H9 (cell line): ENCODE data around the gene SLCO3A1. TPM values are rescaled to one million over a fixed set of nuclear protein-coding genes. Genes with fewer than 3 reads are reported as not detected.

Experiments used
- DNase-seq: peaks from one replicate; pipeline ENCODE4 v3.0.0-alpha.2; 2017
- H2AFZ ChIP-seq: one replicate; pipeline ENCODE4 v1.6.1; 2013; ENCODE audit warnings: mild to moderate bottlenecking, low read length, control low read depth, moderate library complexity
- H2AK5ac ChIP-seq: 2 replicates; pipeline ENCODE4 v1.6.1; 2013; ENCODE audit warnings: low read length, control low read depth, mixed read lengths; ENCODE audit not compliant: insufficient read length
- H2BK120ac ChIP-seq: one replicate; pipeline ENCODE4 v1.6.1; 2013; ENCODE audit warnings: low read depth, mild to moderate bottlenecking, low read length, control low read depth, inconsistent platforms; ENCODE audit not compliant: poor library complexity, severe bottlenecking
- H2BK12ac ChIP-seq: 2 replicates; pipeline ENCODE4 v1.6.1; 2013; ENCODE audit warnings: low read length, control low read depth, mixed read lengths, low read depth; ENCODE audit not compliant: insufficient read length
- H2BK15ac ChIP-seq: 2 replicates; pipeline ENCODE4 v1.6.1; 2013; ENCODE audit warnings: low read depth, low read length, control low read depth
- H2BK20ac ChIP-seq: one replicate; pipeline ENCODE4 v1.6.1; 2013; ENCODE audit warnings: low read depth, mild to moderate bottlenecking, low read length, control low read depth, inconsistent platforms; ENCODE audit not compliant: poor library complexity, severe bottlenecking
- H2BK5ac ChIP-seq: 2 replicates; pipeline ENCODE4 v1.6.1; 2013; ENCODE audit warnings: low read length, control low read depth, mixed read lengths; ENCODE audit not compliant: insufficient read length
- H3K14ac ChIP-seq: 2 replicates; pipeline ENCODE4 v1.6.1; 2013; ENCODE audit warnings: low read length, control low read depth; ENCODE audit not compliant: insufficient read depth
- H3K18ac ChIP-seq: 2 replicates; pipeline ENCODE4 v1.6.1; 2013; ENCODE audit warnings: low read depth, mild to moderate bottlenecking, mixed read lengths, low read length, control low read depth; ENCODE audit not compliant: insufficient read length
- H3K23ac ChIP-seq: 2 replicates; pipeline ENCODE4 v1.6.1; 2013; ENCODE audit warnings: low read length, control low read depth, mixed read lengths, low read depth; ENCODE audit not compliant: insufficient read length
- H3K23me2 ChIP-seq: 2 replicates; pipeline ENCODE4 v1.6.1; 2013; ENCODE audit warnings: low read depth, mild to moderate bottlenecking, mixed read lengths, low read length, control low read depth; ENCODE audit not compliant: insufficient read length, poor library complexity, severe bottlenecking
- H3K27ac ChIP-seq: 2 replicates; pipeline ENCODE4 v1.5.1; 2013; ENCODE audit warnings: low read length, control low read depth, mixed read lengths, low read depth; ENCODE audit not compliant: insufficient read length
- H3K27me3 ChIP-seq: 2 replicates; pipeline ENCODE4 v1.6.1; 2013; ENCODE audit warnings: low read length, control low read depth, inconsistent platforms; ENCODE audit not compliant: insufficient read depth
- H3K4ac ChIP-seq: 2 replicates; pipeline ENCODE4 v1.6.1; 2013; ENCODE audit warnings: low read depth, mild to moderate bottlenecking, control low read depth, inconsistent platforms, low read length, moderate library complexity
- H3K4me1 ChIP-seq: 2 replicates; pipeline ENCODE4 v1.6.1; 2013; ENCODE audit warnings: low read length, control low read depth, inconsistent platforms; ENCODE audit not compliant: insufficient read depth
- H3K4me2 ChIP-seq: 2 replicates; pipeline ENCODE4 v1.6.1; 2013; ENCODE audit warnings: low read length, control low read depth, mixed read lengths; ENCODE audit not compliant: insufficient read length, insufficient read depth
- H3K56ac ChIP-seq: 2 replicates; pipeline ENCODE4 v1.6.1; 2013; ENCODE audit warnings: low read depth, mild to moderate bottlenecking, mixed read lengths, low read length, control low read depth; ENCODE audit not compliant: insufficient read length
- H3K79me1 ChIP-seq: 2 replicates; pipeline ENCODE4 v1.6.1; 2013; ENCODE audit warnings: low read depth, mild to moderate bottlenecking, moderate library complexity, low read length, control low read depth, inconsistent platforms; ENCODE audit not compliant: insufficient read depth, poor library complexity, severe bottlenecking
- H3K79me2 ChIP-seq: 2 replicates; pipeline ENCODE4 v1.6.1; 2013; ENCODE audit warnings: low read length, control low read depth, inconsistent platforms; ENCODE audit not compliant: insufficient read depth
- H3K9ac ChIP-seq: 2 replicates; pipeline ENCODE4 v1.6.1; 2013; ENCODE audit warnings: low read length, control low read depth, mixed read lengths; ENCODE audit not compliant: insufficient read length; ENCODE audit errors: extremely low read depth
- H3K9me3 ChIP-seq: one replicate; pipeline ENCODE4 v1.6.1; 2013; ENCODE audit warnings: low read depth, low read length, inconsistent platforms; ENCODE audit not compliant: control insufficient read depth
- H3T11ph ChIP-seq: one replicate; pipeline ENCODE4 v1.6.1; 2013; ENCODE audit warnings: mild to moderate bottlenecking, low read length, control low read depth, inconsistent platforms
- H4K20me1 ChIP-seq: one replicate; pipeline ENCODE4 v1.6.1; 2013; ENCODE audit not compliant: control insufficient read depth, insufficient read length, insufficient read depth
- H4K5ac ChIP-seq: 2 replicates; pipeline ENCODE4 v1.6.1; 2013; ENCODE audit warnings: low read depth, mild to moderate bottlenecking, mixed read lengths, low read length, control low read depth; ENCODE audit not compliant: insufficient read length
- H4K8ac ChIP-seq: replicated peaks from 2 replicates; pipeline ENCODE4 v1.6.1; 2013; ENCODE audit warnings: low read length, control low read depth, mixed read lengths, low read depth; ENCODE audit not compliant: insufficient read length
- H4K91ac ChIP-seq: 2 replicates; pipeline ENCODE4 v1.6.1; 2013; ENCODE audit warnings: low read depth, mild to moderate bottlenecking, moderate library complexity, mixed read lengths, low read length, control low read depth; ENCODE audit not compliant: insufficient read length
- H3K27ac Mint-ChIP-seq, 3 experiments: 2 replicates in 2 of 3; 3 replicates in 1 of 3; pipeline ENCODE4 v1.8.0; 2020 to 2021; ENCODE audit warnings: mixed read lengths in 3 of 3, mild to moderate bottlenecking in 1 of 3, moderate library complexity in 1 of 3
- H3K27me3 Mint-ChIP-seq: 2 replicates; pipeline ENCODE4 v1.8.0; 2021; ENCODE audit warnings: low read depth, mild to moderate bottlenecking, moderate library complexity, mixed read lengths
- H3K36me3 Mint-ChIP-seq, 3 experiments: 2 replicates in 2 of 3; 3 replicates in 1 of 3; pipeline ENCODE4 v1.8.0; 2020 to 2021; ENCODE audit warnings: low read depth in 3 of 3, mixed read lengths in 3 of 3; ENCODE audit not compliant: insufficient read depth in 1 of 3
- H3K4me1 Mint-ChIP-seq, 2 experiments: 2 replicates each; pipeline ENCODE4 v1.8.0; 2020; ENCODE audit warnings: mixed read lengths in 2 of 2
- H3K4me3 Mint-ChIP-seq, 2 experiments: 2 replicates in 1 of 2; 3 replicates in 1 of 2; pipeline ENCODE4 v1.8.0; 2020 to 2021; ENCODE audit warnings: mild to moderate bottlenecking in 2 of 2, mixed read lengths in 2 of 2, moderate library complexity in 1 of 2
- H3K9me3 Mint-ChIP-seq, 2 experiments: 2 replicates in 1 of 2; 3 replicates in 1 of 2; pipeline ENCODE4 v1.8.0; 2020; ENCODE audit warnings: mild to moderate bottlenecking in 2 of 2, mixed read lengths in 2 of 2, moderate library complexity in 1 of 2
- WGBS: extraction: QIAGEN DNeasy Blood & Tissue Kit; methylation state at CpG from one replicate; pipeline ENCODE4 v1.1.7; 2013; ENCODE audit warnings: missing lambda C conversion rate, low lambda C conversion rate, mixed read lengths; ENCODE audit not compliant: insufficient read length; ENCODE audit errors: extremely low coverage; 5-methylcytosine and 5-hydroxymethylcytosine counted together
- total RNA-seq: library from RNA; stranded (reverse); gene quantifications from 2 replicates; pipeline ENCODE4 v1.2.1, GENCODE V29; 2021
- TF ChIP-seq, protein P1 (sequence below): fragments of 200-600 bp; sonication (generic); conservative IDR thresholded peaks from 3 replicates; pipeline ENCODE4 v1.8.0; 2021; ENCODE audit warnings: antibody characterized with exemption, mild to moderate bottlenecking

Gene SLCO3A1
- total RNA-seq, 1 experiment from 2014 or later, result 9.4 TPM

DNA sequence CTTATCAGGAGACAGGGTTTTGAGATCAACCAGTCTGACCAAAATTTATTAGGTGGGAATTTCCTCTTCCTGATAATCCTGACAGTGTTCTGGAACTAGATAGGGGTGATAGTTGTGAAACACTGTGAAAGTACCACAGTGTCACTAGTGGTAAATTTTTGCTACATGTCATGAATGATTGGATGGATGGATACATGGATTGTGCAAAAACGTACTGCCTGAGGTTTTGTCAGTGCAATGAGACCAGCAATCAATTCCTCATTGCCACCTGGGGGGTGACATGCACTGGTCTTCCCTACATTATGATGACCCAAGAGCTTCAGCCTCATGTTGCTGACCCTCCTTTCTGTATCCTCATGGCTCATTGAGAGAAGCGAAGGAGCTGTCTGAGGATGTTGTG is 123.5 kb downstream of the SLCO3A1 start:
- H2BK5ac ChIP-seq, result no peak overlapping the region
- no peak overlapping the region for H3K18ac ChIP-seq
- H4K8ac ChIP-seq, result no peak overlapping the region
- Mint-ChIP-seq H3K27ac (no peak overlapping the region), H3K27me3 (0 out of 2 replicates have a peak, but pooled peaks cover 2% of the 10 kb centered on the region), H3K9me3 (no peaks in the 10 kb centered on the region; a peak in 1 of 5 replicates), H3K4me1 (peaks cover 13 to 21% of the 10 kb centered on the region in 2 experiments), H3K4me3 (no peak overlapping the region), H3K36me3 (no peaks in the 10 kb centered on the region)
- TF ChIP-seq, protein P1, sequence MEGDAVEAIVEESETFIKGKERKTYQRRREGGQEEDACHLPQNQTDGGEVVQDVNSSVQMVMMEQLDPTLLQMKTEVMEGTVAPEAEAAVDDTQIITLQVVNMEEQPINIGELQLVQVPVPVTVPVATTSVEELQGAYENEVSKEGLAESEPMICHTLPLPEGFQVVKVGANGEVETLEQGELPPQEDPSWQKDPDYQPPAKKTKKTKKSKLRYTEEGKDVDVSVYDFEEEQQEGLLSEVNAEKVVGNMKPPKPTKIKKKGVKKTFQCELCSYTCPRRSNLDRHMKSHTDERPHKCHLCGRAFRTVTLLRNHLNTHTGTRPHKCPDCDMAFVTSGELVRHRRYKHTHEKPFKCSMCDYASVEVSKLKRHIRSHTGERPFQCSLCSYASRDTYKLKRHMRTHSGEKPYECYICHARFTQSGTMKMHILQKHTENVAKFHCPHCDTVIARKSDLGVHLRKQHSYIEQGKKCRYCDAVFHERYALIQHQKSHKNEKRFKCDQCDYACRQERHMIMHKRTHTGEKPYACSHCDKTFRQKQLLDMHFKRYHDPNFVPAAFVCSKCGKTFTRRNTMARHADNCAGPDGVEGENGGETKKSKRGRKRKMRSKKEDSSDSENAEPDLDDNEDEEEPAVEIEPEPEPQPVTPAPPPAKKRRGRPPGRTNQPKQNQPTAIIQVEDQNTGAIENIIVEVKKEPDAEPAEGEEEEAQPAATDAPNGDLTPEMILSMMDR, result no peak
- no peaks in the 10 kb centered on the region for H3K4me1 ChIP-seq
- H2BK15ac ChIP-seq, result no peak overlapping the region
- H2BK120ac ChIP-seq, result no peak overlapping the region
- no peak overlapping the region for H2AK5ac ChIP-seq
- H4K91ac ChIP-seq, result no peak overlapping the region
- H4K20me1 ChIP-seq, result no peaks in the 10 kb centered on the region
- H3K23me2 ChIP-seq, result no peaks in the 10 kb centered on the region
- no peak overlapping the region; the same call in 1 of the 2 replicates for H3K14ac ChIP-seq
- no peak overlapping the region for H2AFZ ChIP-seq
- no peak overlapping the region for H3K4me2 ChIP-seq
- H3K27ac ChIP-seq, result no peak overlapping the region
- no peak for DNase-seq
- no peak overlapping the region for H3K9ac ChIP-seq
- no peak overlapping the region for H4K5ac ChIP-seq
- no peaks in the 10 kb centered on the region for H3K79me1 ChIP-seq
- no CpG with 5 or more reads among the region's 2 CpGs for WGBS
- H3K27me3 ChIP-seq, result no peaks in the 10 kb centered on the region
- H3K23ac ChIP-seq, result no peak overlapping the region
- H3K56ac ChIP-seq, result no peak overlapping the region
- H3K4ac ChIP-seq, result no peak overlapping the region
- no peak overlapping the region for H2BK20ac ChIP-seq
- H3K79me2 ChIP-seq, result no peaks in the 10 kb centered on the region
- no peak overlapping the region for H2BK12ac ChIP-seq
- no peak overlapping the region for H3T11ph ChIP-seq
- no peaks in the 10 kb centered on the region for H3K9me3 ChIP-seq
